Thyroid gland (tissue), 4 donors: ENCODE measurements around the gene RAPGEF1. TPM values are rescaled to one million over a fixed set of nuclear protein-coding genes. Genes with fewer than 3 reads are reported as not detected.

Experiments
- DNase-seq, 2 donors: peaks; one replicate each; pipeline ENCODE4 v3.0.0-alpha.2; 2019
- H3K27ac ChIP-seq, 3 donors: fragments of 200-600 bp; sonication (generic); 1 replicate in 2 of 3; 2 replicates in 1 of 3; pipeline ENCODE4 v1.5.1; 2016 to 2019; ENCODE audit warnings: mild to moderate bottlenecking in 1 of 3, moderate library complexity in 1 of 3
- H3K27me3 ChIP-seq: fragments of 200-600 bp; sonication (generic); one replicate; pipeline ENCODE4 v1.5.1; 2019
- H3K36me3 ChIP-seq, 2 donors: fragments of 200-600 bp; sonication (generic); one replicate each; pipeline ENCODE4 v1.5.1; 2016 to 2019
- H3K4me1 ChIP-seq, 2 donors: fragments of 200-600 bp; sonication (generic); one replicate each; pipeline ENCODE4 v1.5.1; 2017 to 2019
- H3K4me3 ChIP-seq, 3 donors: fragments of 200-600 bp; sonication (generic); replicated peaks in 1 of 3; 1 replicate in 2 of 3; 2 replicates in 1 of 3; pipeline ENCODE4 v1.5.1; 2016; ENCODE audit warnings: mild to moderate bottlenecking in 1 of 3
- H3K9me3 ChIP-seq: fragments of 200-600 bp; sonication (generic); one replicate; pipeline ENCODE4 v1.5.1; 2017
- POLR2A ChIP-seq, 2 donors: fragments of 450-650 bp; IDR thresholded peaks; one replicate each; pipeline ENCODE4 v1.6.1; 2017; ENCODE audit warnings: antibody characterized with exemption in 2 of 2, mild to moderate bottlenecking in 2 of 2, moderate library complexity in 1 of 2
- WGBS, 2 donors: methylation state at CpG; one replicate each; pipeline ENCODE4 v1.1.5; 2017; 5-methylcytosine and 5-hydroxymethylcytosine counted together
- intact Hi-C: fragments of 100-400 bp; cut with DNase I; formaldehyde crosslinking; loops from one replicate; pipeline ENCODE4 v1.15.1; 2023
- total RNA-seq, 4 donors: library from RNA; depleted of rRNA; stranded (reverse); fragments of >200 nt; gene quantifications; one replicate each; pipeline ENCODE4 v1.2.3, GENCODE V29; 2016
- TF ChIP-seq, protein P1 (sequence below), 6 experiments: fragments of 200-600 bp in 3 of 6; fragments of 450-650 bp in 3 of 6; sonication (generic) in 3 of 6; IDR thresholded peaks; one replicate each; pipeline ENCODE4 v1.5.1; 2016 to 2019; ENCODE audit warnings: antibody characterized with exemption in 6 of 6, mild to moderate bottlenecking in 2 of 6, inconsistent platforms in 1 of 6, moderate library complexity in 1 of 6

RAPGEF1 gene
- total RNA-seq, 4 donors from 2014 or later: 39.6 to 52.5 (median 44.9) TPM

DNA sequence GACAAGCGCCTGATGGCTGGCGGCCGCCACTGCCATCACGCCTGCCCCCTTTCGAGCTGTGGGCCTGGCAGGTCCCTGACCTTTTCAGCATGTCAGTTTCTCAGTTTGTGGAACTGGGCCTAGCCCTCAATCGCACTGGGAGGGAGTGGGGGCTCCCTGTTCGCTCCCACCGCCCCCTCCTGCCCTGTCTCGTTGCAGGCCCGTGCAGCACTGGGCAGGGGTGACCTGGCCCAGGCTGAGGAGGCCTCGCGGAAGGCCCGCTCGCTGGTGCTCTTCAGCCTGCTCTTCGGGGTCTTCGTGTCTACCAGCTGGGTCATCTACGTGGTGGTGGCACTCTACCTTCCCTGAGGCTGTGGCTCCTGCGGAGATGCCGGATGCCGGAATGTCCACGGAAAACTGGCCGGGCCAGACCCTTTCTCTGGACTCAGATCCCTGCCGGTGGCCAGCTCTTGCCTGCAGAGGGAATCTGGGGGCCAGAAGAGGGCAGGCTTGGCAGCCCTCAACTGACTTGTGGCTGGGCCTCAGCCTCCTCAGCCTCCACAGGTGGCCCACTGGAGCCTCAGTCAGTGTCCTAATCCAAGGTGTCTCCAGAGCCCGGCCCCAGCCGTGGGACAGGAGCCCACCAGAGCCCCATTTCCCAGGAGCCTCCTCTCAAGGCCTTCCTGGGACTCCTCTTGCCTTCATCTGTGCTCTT, 181.9 kb downstream of the RAPGEF1 start:
- no peaks in the 10 kb centered on the region for H3K27me3 ChIP-seq
- no peak for TF ChIP-seq POLR2A (IDR thresholded peaks at IDR 0.05)
- TF ChIP-seq, protein P1, sequence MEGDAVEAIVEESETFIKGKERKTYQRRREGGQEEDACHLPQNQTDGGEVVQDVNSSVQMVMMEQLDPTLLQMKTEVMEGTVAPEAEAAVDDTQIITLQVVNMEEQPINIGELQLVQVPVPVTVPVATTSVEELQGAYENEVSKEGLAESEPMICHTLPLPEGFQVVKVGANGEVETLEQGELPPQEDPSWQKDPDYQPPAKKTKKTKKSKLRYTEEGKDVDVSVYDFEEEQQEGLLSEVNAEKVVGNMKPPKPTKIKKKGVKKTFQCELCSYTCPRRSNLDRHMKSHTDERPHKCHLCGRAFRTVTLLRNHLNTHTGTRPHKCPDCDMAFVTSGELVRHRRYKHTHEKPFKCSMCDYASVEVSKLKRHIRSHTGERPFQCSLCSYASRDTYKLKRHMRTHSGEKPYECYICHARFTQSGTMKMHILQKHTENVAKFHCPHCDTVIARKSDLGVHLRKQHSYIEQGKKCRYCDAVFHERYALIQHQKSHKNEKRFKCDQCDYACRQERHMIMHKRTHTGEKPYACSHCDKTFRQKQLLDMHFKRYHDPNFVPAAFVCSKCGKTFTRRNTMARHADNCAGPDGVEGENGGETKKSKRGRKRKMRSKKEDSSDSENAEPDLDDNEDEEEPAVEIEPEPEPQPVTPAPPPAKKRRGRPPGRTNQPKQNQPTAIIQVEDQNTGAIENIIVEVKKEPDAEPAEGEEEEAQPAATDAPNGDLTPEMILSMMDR (IDR thresholded peaks at IDR 0.05): no peak
- 96 to 97% methylated on average over 12 to 21 of the region's 25 CpGs for WGBS, 2 donors

DNA sequence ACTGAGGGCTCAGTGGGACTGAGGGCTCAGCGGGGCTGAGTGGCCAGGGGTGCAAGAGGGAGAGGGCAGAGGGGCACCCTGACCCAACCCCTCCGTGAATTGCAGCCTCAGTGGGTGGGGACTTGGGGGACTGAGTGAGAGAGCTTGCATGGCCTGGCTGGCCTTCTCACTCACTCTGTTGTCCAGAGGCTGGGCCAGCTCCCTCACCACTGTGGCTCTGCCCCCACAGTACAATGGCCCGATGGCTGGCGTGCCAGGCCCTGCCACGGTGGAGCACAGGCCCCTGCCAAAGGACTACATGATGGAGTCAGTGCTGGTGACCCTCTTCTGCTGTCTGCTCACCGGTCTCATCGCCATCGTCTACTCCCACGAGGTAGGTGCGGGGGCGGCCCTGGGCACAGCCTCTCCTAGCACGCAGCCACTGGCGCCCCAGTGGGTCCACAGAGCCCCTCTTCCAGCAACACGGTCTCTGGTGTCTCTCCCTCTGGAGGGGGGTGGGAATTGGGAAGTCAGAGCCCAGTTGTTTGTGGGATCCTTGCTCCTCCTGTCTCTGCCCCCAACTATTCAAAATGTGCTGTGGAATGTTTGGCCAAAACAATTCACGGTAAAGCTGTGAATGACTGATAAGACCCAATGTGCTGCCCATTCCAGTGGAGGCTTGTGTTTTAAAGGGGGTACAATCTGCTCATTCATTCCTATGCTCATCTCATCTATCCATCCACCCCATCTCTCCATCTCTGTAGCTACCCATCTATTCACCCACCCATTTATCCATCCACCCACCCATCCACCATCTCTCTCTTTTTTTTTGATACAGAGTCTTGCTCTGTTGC, 183.8 kb downstream of the RAPGEF1 start:
- H3K27me3 ChIP-seq: no peaks in the 10 kb centered on the region
- intact Hi-C loops: no loop called here
- no peak overlapping the region for H3K27ac ChIP-seq
- no peak for DNase-seq
- no peaks in the 10 kb centered on the region for H3K36me3 ChIP-seq
- H3K4me1 ChIP-seq: no peaks in the 10 kb centered on the region
- WGBS, 2 donors: 83 to 85% methylated on average over 9 to 12 of the region's 15 CpGs
- H3K4me3 ChIP-seq: no peak overlapping the region
- no peak for TF ChIP-seq POLR2A (IDR thresholded peaks at IDR 0.05)
- TF ChIP-seq, protein P1 (IDR thresholded peaks at IDR 0.05): no peak
- H3K9me3 ChIP-seq: no peaks in the 10 kb centered on the region

More for the DNA sequence above, 181.9 kb downstream of the RAPGEF1 start:
- Histone ChIP-seq H3K27ac (no peak overlapping the region), H3K9me3 (no peaks in the 10 kb centered on the region), H3K4me3 (no peak overlapping the region), H3K4me1 (no peaks in the 10 kb centered on the region), H3K36me3 (no peaks in the 10 kb centered on the region)
- intact Hi-C loops: no loop called here
- DNase-seq: no peak

DNA sequence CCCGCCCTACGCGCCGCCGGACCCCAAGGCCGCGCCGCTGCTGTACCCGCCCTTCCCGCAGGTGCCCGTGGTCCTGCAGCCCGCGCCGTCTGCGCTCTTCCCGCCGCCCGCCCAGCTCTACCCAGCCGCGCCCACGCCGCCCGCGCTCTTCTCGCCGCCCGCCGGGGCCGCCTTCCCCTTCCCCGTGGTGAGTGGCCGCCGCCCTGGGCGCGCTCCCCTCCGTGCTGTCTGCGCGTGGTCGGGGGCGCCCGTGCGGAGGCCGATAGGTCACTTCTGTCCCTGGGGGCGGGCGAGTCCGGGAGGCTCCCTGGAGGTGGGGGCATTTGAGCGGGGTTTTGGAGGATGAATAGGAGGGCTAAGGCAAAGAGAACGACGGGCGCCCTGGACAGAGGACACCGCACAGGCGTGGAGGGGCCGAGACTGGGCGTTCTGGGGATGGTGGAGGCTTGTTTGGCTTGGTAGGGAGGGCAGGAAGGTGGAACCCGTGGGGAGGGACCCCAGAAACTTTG, 185.0 kb downstream of the RAPGEF1 start:
- WGBS, 2 donors: 69 to 70% methylated on average over 40 to 49 of the region's 54 CpGs
- no peaks in the 10 kb centered on the region for H3K4me1 ChIP-seq
- no peak overlapping the region for H3K27ac ChIP-seq
- TF ChIP-seq, protein P1 (IDR thresholded peaks at IDR 0.05): no peak
- TF ChIP-seq POLR2A (IDR thresholded peaks at IDR 0.05): no peak
- H3K27me3 ChIP-seq: no peaks in the 10 kb centered on the region
- no peak overlapping the region for H3K4me3 ChIP-seq
- DNase-seq: no peak
- no peaks in the 10 kb centered on the region for H3K36me3 ChIP-seq
- H3K9me3 ChIP-seq: no peaks in the 10 kb centered on the region
- intact Hi-C loops: no loop called here

DNA sequence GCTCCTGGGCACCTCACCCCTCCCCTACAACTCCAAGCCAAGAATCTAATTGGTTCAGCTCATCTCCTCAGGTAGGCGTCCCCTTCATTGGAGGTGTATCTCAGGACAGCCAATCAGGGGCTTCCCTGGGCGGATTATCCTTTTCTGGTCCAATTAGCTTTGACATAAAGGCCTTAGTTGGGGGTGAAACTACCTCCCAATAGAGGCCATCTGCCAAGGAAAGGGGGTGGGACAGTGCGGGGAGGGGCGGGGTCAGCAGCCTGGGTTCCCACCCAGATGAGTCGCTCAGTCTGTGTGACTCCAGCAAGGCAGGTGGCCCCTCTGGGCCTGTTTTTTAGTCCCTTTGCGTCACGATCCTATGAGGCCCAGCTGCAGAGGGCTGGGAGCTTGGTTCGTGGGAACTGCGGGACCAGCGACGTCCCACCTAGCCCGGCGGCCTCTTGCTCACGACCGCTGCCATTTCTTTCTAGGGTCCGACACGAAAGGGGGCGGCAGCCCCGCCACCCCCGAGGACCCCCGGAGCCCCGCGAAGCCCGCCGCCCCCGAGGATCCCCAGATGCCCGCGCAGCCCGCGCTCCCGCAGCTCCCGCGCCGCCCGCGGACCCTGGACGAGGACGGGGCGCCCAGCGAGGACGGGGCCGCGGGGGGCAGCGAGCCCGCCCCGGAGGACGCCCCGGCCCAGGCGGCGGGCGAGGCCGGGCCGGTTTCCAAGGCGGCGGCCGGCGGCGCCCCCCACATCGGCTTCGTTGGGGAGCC, 185.6 kb downstream of the RAPGEF1 start:
- whole genome bisulfite sequencing, 2 donors: 68 to 100% methylated on average over 2 to 32 of the region's 60 CpGs
- DNase-seq: no peak
- no peaks in the 10 kb centered on the region for H3K27me3 ChIP-seq

More for the DNA sequence above, 185.6 kb downstream of the RAPGEF1 start:
- Histone ChIP-seq H3K4me3 (no peak overlapping the region), H3K27ac (no peak overlapping the region), H3K4me1 (no peaks in the 10 kb centered on the region), H3K9me3 (no peaks in the 10 kb centered on the region), H3K36me3 (no peaks in the 10 kb centered on the region)
- TF ChIP-seq POLR2A (IDR thresholded peaks at IDR 0.05): no peak
- TF ChIP-seq, protein P1 (IDR thresholded peaks at IDR 0.05): no peak
- intact Hi-C loops: no loop called here
